Caki2 (cell line): ENCODE results near the gene NT5M. TPM values are rescaled to one million over a fixed set of nuclear protein-coding genes. Genes with fewer than 3 reads are reported as not detected.
"Not testable (repeated sequence)": the region's sequence is repeated elsewhere in the genome, so short reads cannot be mapped to it uniquely, and the experiment has no call there.

ENCODE experiments used
- DNase-seq: peaks from one replicate; pipeline ENCODE4 v3.0.0-alpha.2; 2015; ENCODE audit warnings: low read depth
- in situ Hi-C: cut with HindIII; loops from 2 replicates; pipeline ENCODE4 v1.10.0; 2016; ENCODE audit warnings: low sequenced_read_pairs, low pct_unique_long_range_greater_than_20kb, mixed read lengths
- total RNA-seq: library from RNA; depleted of rRNA; stranded (reverse); fragments of >200 nt; shearing (Covaris generic); gene quantifications from 2 replicates; pipeline ENCODE4 v1.2.3, GENCODE V29; 2014; ENCODE audit warnings: low replicate concordance

Gene NT5M
- total RNA-seq, 1 experiment from 2014 or later, result 13.2 TPM

- no peak for DNase-seq
- in situ Hi-C loops, result no loop called here
Measured at GRCh38 chr17:17382065-17382459, 78.9 kb downstream of the NT5M start.

GRCh38 chr17:17382971-17383370, 79.8 kb downstream of the NT5M start:
- no peak for DNase-seq
- in situ Hi-C loops, result no loop called here

- in situ Hi-C loops, result not testable (repeated sequence)
Measured at GRCh38 chr17:17383431-17384290, 80.5 kb downstream of the NT5M start.

GRCh38 chr17:17384291-17384615, 81.1 kb downstream of the NT5M start:
- DNase-seq, result no peak
- in situ Hi-C loops, result no loop called here

More at GRCh38 chr17:17383431-17384290, 80.5 kb downstream of the NT5M start:
- DNase-seq, result not testable (repeated sequence)

- DNase-seq, result no peak
- in situ Hi-C loops, result no loop called here
Measured at GRCh38 chr17:17384961-17385360, 81.8 kb downstream of the NT5M start.

GRCh38 chr17:17385491-17385890, 82.3 kb downstream of the NT5M start:
- in situ Hi-C loops, result no loop called here
- DNase-seq, result no peak

- no peak for DNase-seq
- in situ Hi-C loops, result no loop called here
Measured at GRCh38 chr17:17386094-17386800, 83.1 kb downstream of the NT5M start.

- no peak for DNase-seq
- in situ Hi-C loops, result no loop called here
Measured at GRCh38 chr17:17387017-17387497, 83.9 kb downstream of the NT5M start.

GRCh38 chr17:17387498-17388362, 84.6 kb downstream of the NT5M start:
- in situ Hi-C loops, result no loop called here
- DNase-seq, result no peak

- no peak for DNase-seq
- in situ Hi-C loops, result no loop called here
Measured at GRCh38 chr17:17388657-17389496, 85.7 kb downstream of the NT5M start.

- DNase-seq, result no peak
Measured at GRCh38 chr17:17391668-17392370, 88.6 kb downstream of the NT5M start.

GRCh38 chr17:17393976-17394375, 90.8 kb downstream of the NT5M start:
- no peak for DNase-seq
- in situ Hi-C loops, result no loop called here

More at GRCh38 chr17:17391668-17392370, 88.6 kb downstream of the NT5M start:
- in situ Hi-C loops, result no loop called here

GRCh38 chr17:17394494-17394893, 91.3 kb downstream of the NT5M start:
- in situ Hi-C loops, result no loop called here
- DNase-seq, result no peak

GRCh38 chr17:17395246-17395802, 92.2 kb downstream of the NT5M start:
- in situ Hi-C loops, result no loop called here

GRCh38 chr17:17395885-17396284, 92.7 kb downstream of the NT5M start:
- in situ Hi-C loops, result no loop called here
- DNase-seq, result no peak

More at GRCh38 chr17:17395246-17395802, 92.2 kb downstream of the NT5M start:
- DNase-seq, result no peak
